Naive B cell (primary cell): ENCODE measurements around the gene CACNA1G. TPM values are rescaled to one million over a fixed set of nuclear protein-coding genes. Genes with fewer than 3 reads are reported as not detected.
A peak's percentile ranks its signal among the peaks of the same experiment; 100 is the strongest.

ENCODE experiments used
- ATAC-seq, 2 donors: fragments of 150-1000 bp; cut with Tn5 transposase; 2 replicates each; pipeline ENCODE4 v1.10.0; 2021; ENCODE audit warnings: low read depth in 2 of 2, mild to moderate bottlenecking in 2 of 2, moderate library complexity in 2 of 2
- DNase-seq: peaks from one replicate; pipeline ENCODE4 v3.0.0; 2022
- H3K27ac Mint-ChIP-seq, 6 donors: one replicate each; pipeline ENCODE4 v1.8.0; 2020 to 2022; ENCODE audit warnings: mild to moderate bottlenecking in 6 of 6, mixed read lengths in 6 of 6, moderate library complexity in 5 of 6, inconsistent platforms in 2 of 6
- H3K27me3 Mint-ChIP-seq, 3 donors: one replicate each; pipeline ENCODE4 v1.8.0; 2021 to 2022; ENCODE audit warnings: mixed read lengths in 3 of 3, mild to moderate bottlenecking in 1 of 3
- H3K36me3 Mint-ChIP-seq, 2 donors: one replicate each; pipeline ENCODE4 v1.8.0; 2020 to 2022; ENCODE audit warnings: mixed read lengths in 2 of 2, inconsistent platforms in 1 of 2, mild to moderate bottlenecking in 1 of 2
- H3K4me1 Mint-ChIP-seq, 3 donors: one replicate each; pipeline ENCODE4 v1.8.0; 2020 to 2022; ENCODE audit warnings: mixed read lengths in 3 of 3, inconsistent platforms in 1 of 3, mild to moderate bottlenecking in 1 of 3, moderate library complexity in 1 of 3
- H3K4me3 Mint-ChIP-seq, 8 donors: one replicate each; pipeline ENCODE4 v1.8.0; 2020 to 2022; ENCODE audit warnings: mild to moderate bottlenecking in 8 of 8, mixed read lengths in 8 of 8, moderate library complexity in 8 of 8, inconsistent platforms in 2 of 8
- H3K9me3 Mint-ChIP-seq, 7 donors: one replicate each; pipeline ENCODE4 v1.8.0; 2020 to 2022; ENCODE audit warnings: mixed read lengths in 7 of 7, mild to moderate bottlenecking in 5 of 7, inconsistent platforms in 2 of 7, moderate library complexity in 1 of 7
- polyA plus RNA-seq, 6 donors: library from polyadenylated mRNA; unstranded; fragments of 300-500 nt; fragmentation: Illumina TruSeq; gene quantifications; one replicate each; pipeline ENCODE4 v1.2.3, GENCODE V29; 2021; ENCODE audit warnings: low read depth in 6 of 6

CACNA1G gene
- polyA plus RNA-seq, 6 donors from 2014 or later: not detected

DNA sequence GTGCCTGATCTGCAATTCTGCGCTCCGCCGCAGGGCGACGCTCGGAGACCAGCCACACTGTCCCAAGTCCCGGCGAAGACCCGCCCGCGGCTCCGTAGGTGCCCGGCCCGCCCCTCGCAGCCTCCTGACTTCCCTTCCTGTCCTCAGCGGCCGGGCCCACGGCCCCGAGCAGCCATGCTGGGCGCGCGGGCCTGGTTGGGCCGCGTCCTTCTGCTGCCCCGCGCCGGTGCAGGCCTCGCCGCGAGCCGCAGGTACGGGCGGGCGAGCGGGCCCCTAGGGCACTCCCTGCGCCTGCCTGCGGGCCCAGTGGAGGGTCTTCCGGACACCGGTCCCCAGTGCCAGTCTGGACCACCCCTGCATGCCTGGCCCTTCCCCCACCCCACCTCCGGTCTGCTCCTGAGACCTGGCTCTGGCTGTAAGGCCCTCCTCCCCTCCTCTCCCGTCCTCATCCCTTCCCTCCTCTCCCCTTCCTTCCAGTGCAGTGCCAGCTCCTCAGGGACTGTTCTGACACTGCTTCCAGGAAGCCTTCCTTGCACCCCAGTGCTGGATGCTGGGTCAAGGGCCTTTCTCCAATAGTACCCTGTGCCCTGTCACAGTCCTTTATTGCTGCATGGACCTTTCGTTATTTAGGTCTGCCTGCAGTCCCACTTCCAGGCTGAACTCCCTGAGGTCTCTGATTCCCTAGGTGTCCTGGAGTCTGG, 13.3 kb upstream of the CACNA1G start, which contains the start of gene SPATA20:
SPATA20 (plus strand) TSS at position 140 of the 701 bp plus-strand sequence; CDS start at position 175, 35 bp downstream.
- peaks cover 0 to 3% of the 10 kb centered on the region in 2 donors for H3K36me3 Mint-ChIP-seq
- H3K27me3 Mint-ChIP-seq: peaks cover 0 to 30% (median 18%) of the 10 kb centered on the region in 3 donors
- DNase-seq (peak; percentile 84), ATAC-seq (peak; percentile 73 to 78)
- peak within 1 kb of the TSS; percentile 67 to 90 (median 84) for H3K4me3 Mint-ChIP-seq
- H3K27ac Mint-ChIP-seq: peak within 1 kb of the TSS in 3 of 6 donors; percentile 24 to 85 (median 78)
- peaks cover 16 to 27% (median 19%) of the 10 kb centered on the region in 3 donors for H3K4me1 Mint-ChIP-seq
- no peaks in the 10 kb centered on the region for H3K9me3 Mint-ChIP-seq

DNA sequence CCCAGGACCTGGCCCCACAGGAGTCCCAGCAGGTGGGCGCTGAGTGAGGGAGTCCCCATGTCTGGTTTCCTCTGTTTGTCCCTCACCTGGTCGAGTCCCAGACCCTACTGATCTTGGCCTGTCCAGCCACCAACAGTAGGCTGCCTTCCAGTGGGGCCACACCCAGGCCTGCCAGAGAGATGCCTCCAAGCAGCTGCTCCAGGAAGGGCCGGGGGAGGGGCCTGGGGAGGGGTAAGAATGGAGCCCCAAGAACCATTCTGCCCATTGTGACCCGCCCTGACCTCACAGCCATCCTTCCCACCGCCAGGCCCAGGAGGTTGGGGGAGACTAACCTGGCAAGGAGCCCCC, 12.8 kb upstream of the CACNA1G start:
- ATAC-seq (no peak), DNase-seq (no peak)
- Mint-ChIP-seq H3K36me3 (peaks cover 0 to 3% of the 10 kb centered on the region in 2 donors), H3K27me3 (peaks cover 0 to 30% (median 18%) of the 10 kb centered on the region in 3 donors), H3K4me3 (peak overlapping the region; percentile 67 to 90 (median 84)), H3K9me3 (no peaks in the 10 kb centered on the region), H3K27ac (peak overlapping the region in 1 of 6 donors; percentile 85), H3K4me1 (peaks cover 11 to 22% (median 19%) of the 10 kb centered on the region in 3 donors)

DNA sequence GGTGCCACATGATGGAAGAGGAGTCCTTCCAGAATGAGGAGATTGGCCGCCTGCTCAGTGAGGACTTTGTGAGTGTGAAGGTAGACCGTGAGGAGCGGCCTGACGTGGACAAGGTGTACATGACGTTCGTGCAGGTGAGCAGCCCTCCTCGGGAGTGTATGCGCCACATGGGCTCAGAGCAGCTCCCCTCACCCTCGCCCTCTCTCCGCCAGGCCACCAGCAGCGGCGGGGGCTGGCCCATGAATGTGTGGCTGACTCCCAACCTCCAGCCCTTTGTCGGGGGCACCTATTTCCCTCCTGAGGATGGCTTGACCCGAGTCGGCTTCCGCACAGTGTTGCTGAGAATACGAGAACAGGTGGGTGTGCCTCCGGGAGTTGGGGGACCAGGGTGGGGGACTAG, 11.7 kb upstream of the CACNA1G start:
- ATAC-seq: no peak
- no peak for DNase-seq
- Mint-ChIP-seq H3K4me3 (peak overlapping the region in 1 of 8 donors; percentile 9), H3K4me1 (peaks cover 11 to 20% (median 19%) of the 10 kb centered on the region in 3 donors), H3K27me3 (peaks cover 0 to 37% (median 17%) of the 10 kb centered on the region in 3 donors), H3K9me3 (no peaks in the 10 kb centered on the region), H3K27ac (no peak overlapping the region), H3K36me3 (peaks cover 0 to 3% of the 10 kb centered on the region in 2 donors)

DNA sequence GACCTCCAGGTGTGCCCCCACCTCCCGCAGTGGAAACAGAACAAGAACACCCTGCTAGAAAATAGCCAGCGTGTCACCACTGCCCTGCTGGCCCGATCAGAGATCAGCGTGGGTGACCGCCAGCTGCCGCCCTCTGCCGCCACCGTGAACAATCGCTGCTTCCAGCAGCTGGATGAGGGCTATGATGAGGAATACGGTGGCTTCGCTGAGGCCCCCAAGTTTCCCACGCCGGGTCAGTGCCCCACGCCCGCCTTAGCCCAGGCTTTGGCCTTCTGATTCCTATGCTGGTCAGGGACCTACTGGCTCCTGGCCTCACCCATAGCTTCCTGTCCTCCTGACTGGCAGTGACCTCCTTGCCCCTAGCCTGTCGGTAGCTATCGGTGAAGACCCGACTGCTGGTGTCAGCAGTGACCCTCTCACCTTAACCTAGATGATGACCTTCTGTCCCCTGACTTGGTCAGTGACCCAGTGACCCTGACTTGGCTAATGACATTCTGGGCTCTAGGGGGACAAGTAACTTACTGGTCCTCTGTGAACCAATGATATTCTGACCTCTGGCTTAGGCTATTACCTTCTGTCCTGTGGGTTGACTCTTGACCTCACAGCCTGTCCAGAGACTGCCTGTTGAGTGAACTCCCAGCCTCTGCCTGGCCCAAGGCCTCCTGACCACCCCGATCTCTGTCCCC, 11.1 kb upstream of the CACNA1G start:
- Mint-ChIP-seq H3K27me3 (peaks cover 0 to 33% (median 12%) of the 10 kb centered on the region in 3 donors), H3K27ac (peak overlapping the region in 1 of 6 donors; percentile 69), H3K4me1 (peaks cover 11 to 19% (median 16%) of the 10 kb centered on the region in 3 donors), H3K4me3 (peak overlapping the region in 1 of 8 donors; percentile 73), H3K9me3 (no peaks in the 10 kb centered on the region), H3K36me3 (no peaks in the 10 kb centered on the region)
- ATAC-seq (no peak), DNase-seq (no peak)

DNA sequence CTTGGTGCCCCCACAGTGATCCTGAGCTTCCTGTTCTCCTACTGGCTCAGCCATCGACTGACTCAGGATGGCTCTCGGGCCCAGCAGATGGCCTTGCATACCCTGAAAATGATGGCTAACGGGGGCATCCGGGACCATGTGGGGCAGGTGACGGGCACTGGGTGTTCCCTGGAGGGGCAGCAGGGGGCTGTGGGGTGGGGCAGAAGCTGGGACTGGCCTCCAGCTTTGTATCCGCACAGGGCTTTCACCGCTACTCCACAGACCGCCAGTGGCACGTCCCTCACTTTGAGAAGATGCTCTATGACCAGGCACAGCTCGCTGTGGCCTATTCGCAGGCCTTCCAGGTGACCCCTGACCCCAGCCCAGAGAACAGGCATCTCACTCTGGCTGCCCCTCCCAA, 10.5 kb upstream of the CACNA1G start:
- peaks cover 4 to 33% (median 7%) of the 10 kb centered on the region in 3 donors for H3K27me3 Mint-ChIP-seq
- ATAC-seq (no peak), DNase-seq (no peak)
- H3K27ac Mint-ChIP-seq: no peak overlapping the region
- no peaks in the 10 kb centered on the region for H3K9me3 Mint-ChIP-seq
- no peaks in the 10 kb centered on the region for H3K36me3 Mint-ChIP-seq
- peaks cover 11 to 19% (median 15%) of the 10 kb centered on the region in 3 donors for H3K4me1 Mint-ChIP-seq
- H3K4me3 Mint-ChIP-seq: peak overlapping the region in 1 of 8 donors; percentile 73

DNA sequence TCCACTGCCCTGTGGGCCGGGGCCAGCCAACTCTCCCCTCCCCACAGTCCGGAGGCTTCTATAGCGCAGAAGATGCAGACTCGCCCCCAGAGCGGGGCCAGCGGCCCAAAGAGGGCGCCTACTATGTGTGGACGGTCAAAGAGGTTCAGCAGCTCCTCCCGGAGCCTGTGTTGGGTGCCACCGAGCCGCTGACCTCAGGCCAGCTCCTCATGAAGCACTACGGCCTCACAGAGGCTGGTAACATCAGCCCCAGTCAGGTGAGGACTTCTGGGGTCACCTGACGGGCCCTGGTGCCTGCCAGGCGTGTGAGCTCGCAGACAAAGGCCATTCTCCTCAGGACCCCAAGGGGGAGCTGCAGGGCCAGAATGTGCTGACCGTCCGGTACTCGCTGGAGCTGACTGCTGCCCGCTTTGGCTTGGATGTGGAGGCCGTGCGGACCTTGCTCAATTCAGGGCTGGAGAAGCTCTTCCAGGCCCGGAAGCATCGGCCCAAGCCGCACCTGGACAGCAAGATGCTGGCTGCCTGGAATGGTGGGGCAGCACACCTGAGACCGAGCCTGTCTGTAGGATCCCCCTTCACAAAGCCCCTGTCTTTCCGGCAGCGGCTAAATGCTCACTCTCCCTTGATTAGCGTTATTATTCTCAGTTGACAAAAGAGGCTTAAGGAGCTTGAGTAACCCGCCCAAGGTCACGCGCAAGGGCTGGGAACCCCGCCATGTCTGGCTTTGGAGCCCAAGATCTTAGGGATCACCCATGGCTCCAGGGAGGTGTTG, 9.7 kb upstream of the CACNA1G start:
- Mint-ChIP-seq H3K27ac (peak overlapping the region in 1 of 6 donors; percentile 84), H3K36me3 (no peaks in the 10 kb centered on the region), H3K4me3 (peak overlapping the region in 1 of 8 donors; percentile 31), H3K9me3 (no peaks in the 10 kb centered on the region), H3K4me1 (peaks cover 11 to 19% (median 13%) of the 10 kb centered on the region in 3 donors), H3K27me3 (peaks cover 4 to 27% (median 6%) of the 10 kb centered on the region in 3 donors)
- ATAC-seq (no peak), DNase-seq (no peak)

DNA sequence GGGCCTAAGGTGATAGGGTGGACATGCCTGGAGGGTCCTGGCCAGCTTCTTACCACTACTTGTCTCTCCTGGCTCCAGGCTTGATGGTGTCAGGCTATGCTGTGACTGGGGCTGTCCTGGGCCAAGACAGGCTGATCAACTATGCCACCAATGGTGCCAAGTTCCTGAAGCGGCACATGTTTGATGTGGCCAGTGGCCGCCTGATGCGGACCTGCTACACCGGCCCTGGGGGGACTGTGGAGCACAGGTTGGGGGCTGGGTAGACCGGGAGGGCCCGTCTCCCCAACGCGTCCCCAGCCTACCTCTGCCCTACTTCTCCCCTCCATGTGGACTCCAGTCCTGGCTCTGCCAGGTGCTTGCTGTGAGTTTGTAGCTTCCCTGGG, 9.1 kb upstream of the CACNA1G start:
- Mint-ChIP-seq H3K4me3 (peak overlapping the region in 1 of 8 donors; percentile 31), H3K27me3 (peaks cover 4 to 23% (median 9%) of the 10 kb centered on the region in 3 donors), H3K36me3 (no peaks in the 10 kb centered on the region), H3K9me3 (no peaks in the 10 kb centered on the region), H3K27ac (peak overlapping the region in 1 of 6 donors; percentile 21), H3K4me1 (peaks cover 7 to 16% (median 9%) of the 10 kb centered on the region in 3 donors)
- DNase-seq: no peak
- no peak for ATAC-seq

DNA sequence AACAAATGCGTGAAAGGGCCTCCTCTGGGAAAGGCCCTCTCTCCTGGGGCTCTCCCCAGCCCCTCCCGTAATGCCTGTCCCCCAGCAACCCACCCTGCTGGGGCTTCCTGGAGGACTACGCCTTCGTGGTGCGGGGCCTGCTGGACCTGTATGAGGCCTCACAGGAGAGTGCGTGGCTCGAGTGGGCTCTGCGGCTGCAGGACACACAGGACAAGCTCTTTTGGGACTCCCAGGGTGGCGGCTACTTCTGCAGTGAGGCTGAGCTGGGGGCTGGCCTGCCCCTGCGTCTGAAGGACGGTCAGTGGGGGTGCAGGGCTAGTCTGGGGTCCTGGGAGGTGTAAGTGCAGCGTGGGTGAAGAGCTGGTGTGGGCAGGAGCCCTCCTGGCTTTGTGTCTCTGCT, 8.6 kb upstream of the CACNA1G start:
- ATAC-seq: no peak
- H3K27ac Mint-ChIP-seq: peak overlapping the region in 1 of 6 donors; percentile 29

DNA sequence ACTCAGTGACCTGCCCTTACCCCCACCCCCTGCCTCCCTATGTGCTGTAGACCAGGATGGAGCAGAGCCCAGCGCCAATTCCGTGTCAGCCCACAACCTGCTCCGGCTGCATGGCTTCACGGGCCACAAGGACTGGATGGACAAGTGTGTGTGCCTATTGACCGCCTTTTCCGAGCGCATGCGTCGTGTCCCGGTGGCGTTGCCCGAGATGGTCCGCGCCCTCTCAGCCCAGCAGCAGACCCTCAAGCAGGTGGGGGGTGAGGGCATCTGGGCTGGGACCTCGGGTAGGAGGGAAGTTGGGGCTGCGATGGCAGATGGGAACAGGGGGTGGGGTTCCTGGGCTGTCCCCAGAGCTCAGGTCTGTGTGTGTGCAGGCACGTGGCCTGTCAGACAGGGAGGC, 6.3 kb upstream of the CACNA1G start:
- ATAC-seq: no peak
- no peak overlapping the region for H3K4me3 Mint-ChIP-seq

More for the DNA sequence above, 8.6 kb upstream of the CACNA1G start:
- Mint-ChIP-seq H3K36me3 (no peaks in the 10 kb centered on the region), H3K4me1 (peaks cover 4 to 12% (median 5%) of the 10 kb centered on the region in 3 donors), H3K4me3 (no peak overlapping the region), H3K9me3 (no peaks in the 10 kb centered on the region), H3K27me3 (peaks cover 4 to 25% (median 13%) of the 10 kb centered on the region in 3 donors)
- no peak for DNase-seq

DNA sequence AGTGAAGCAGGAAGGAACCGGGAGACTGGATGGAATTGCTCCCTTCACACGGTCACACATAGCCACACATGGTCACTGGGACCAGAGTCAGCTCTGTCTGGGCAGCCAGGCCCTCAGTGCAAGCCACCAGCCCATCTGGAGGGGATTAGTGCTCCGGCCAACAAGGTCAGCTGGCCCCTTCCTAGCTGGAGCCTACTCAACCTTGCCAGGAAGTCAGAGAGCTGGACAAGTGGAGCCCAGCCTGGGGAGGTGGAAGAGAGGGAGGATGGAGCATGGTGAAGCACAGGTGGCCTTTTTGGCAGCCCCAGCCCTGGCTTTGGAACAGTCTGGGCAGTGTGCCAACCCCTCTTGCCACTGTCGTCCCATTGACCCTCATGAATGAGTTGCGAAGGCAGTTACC, 3.7 kb upstream of the CACNA1G start:
- H3K4me3 Mint-ChIP-seq: no peak overlapping the region
- peaks cover 10 to 29% (median 20%) of the 10 kb centered on the region in 3 donors for H3K4me1 Mint-ChIP-seq
- DNase-seq: no peak
- H3K27me3 Mint-ChIP-seq: peaks cover 23 to 48% (median 48%) of the 10 kb centered on the region in 3 donors
- H3K9me3 Mint-ChIP-seq: no peaks in the 10 kb centered on the region
- no peak for ATAC-seq
- H3K36me3 Mint-ChIP-seq: no peaks in the 10 kb centered on the region
- no peak overlapping the region for H3K27ac Mint-ChIP-seq

More for the DNA sequence above, 6.3 kb upstream of the CACNA1G start:
- peaks cover 3 to 17% (median 10%) of the 10 kb centered on the region in 3 donors for H3K4me1 Mint-ChIP-seq
- no peak for DNase-seq
- peaks cover 18 to 48% (median 36%) of the 10 kb centered on the region in 3 donors for H3K27me3 Mint-ChIP-seq
- no peaks in the 10 kb centered on the region for H3K9me3 Mint-ChIP-seq
- no peaks in the 10 kb centered on the region for H3K36me3 Mint-ChIP-seq
- H3K27ac Mint-ChIP-seq: no peak overlapping the region

DNA sequence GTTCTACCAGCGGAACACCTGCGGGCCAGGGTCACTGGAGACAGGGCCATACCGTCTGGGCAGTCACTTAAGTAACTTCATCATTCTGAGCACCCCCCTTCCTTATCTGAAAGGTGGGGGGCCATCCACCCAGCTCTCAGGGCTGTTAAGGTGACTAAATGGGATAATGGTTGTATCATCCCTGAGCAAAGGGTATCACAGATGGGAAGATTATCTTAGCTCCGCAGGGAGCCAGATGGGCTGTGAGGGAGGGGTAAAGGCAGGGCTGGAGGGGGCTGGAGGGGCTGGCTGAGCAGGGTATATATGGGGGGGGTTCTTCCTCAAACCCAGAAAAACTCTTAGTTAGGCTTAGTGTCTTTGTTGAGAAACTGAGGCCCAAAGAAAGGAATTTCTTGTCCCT, 2.9 kb upstream of the CACNA1G start:
- DNase-seq (no peak), ATAC-seq (no peak)
- peaks cover 16 to 32% (median 25%) of the 10 kb centered on the region in 3 donors for H3K4me1 Mint-ChIP-seq
- peak overlapping the region in 3 of 8 donors; percentile 5 to 32 (median 29) for H3K4me3 Mint-ChIP-seq
- no peak overlapping the region for H3K27ac Mint-ChIP-seq
- H3K9me3 Mint-ChIP-seq: no peaks in the 10 kb centered on the region
- no peaks in the 10 kb centered on the region for H3K36me3 Mint-ChIP-seq
- H3K27me3 Mint-ChIP-seq: peaks cover 30 to 56% (median 56%) of the 10 kb centered on the region in 3 donors

DNA sequence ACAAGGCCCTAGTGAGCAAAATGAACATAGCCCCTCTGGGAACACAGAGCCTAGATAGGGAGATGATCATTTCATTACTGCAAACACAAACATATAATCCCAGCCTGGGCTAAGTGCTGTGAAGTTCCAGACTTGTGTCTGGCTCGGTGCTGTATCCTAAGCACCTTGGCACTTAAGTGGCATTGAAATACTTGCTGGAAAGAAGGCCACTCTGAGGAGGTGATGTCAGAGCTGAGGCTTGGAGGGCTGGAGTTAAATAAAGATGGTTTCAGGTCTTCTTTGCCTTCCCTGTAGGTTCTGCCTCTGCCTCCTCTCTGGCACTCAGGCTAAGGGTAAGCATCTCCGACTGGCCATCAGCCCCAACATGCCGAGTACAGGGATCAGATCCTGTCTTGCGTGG, 2.4 kb upstream of the CACNA1G start:
- Mint-ChIP-seq H3K4me1 (peaks cover 16 to 32% (median 25%) of the 10 kb centered on the region in 3 donors), H3K9me3 (no peaks in the 10 kb centered on the region), H3K4me3 (peak overlapping the region; percentile 42 to 90 (median 86)), H3K27me3 (peaks cover 31 to 60% (median 59%) of the 10 kb centered on the region in 3 donors), H3K27ac (no peak overlapping the region), H3K36me3 (no peaks in the 10 kb centered on the region)
- ATAC-seq (no peak), DNase-seq (no peak)

DNA sequence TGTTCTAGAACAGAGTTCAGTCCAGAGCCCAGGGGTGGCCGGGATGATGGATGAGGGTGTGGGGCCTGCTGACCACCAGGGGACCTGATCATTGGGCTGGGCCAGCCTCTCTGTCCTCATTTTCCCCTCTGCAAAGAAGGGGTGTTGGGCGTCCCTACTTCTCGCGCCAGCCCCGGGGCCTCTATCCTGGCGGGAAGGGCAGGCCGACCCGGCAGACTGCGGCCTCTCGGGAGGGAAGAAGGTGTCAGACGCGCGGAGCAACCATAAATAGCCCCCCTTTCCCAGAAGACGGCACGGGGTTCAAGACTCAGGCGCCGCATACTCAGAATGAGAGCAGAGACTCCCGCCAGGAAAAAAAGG, 2.0 kb upstream of the CACNA1G start:
- Mint-ChIP-seq H3K27ac (no peak overlapping the region), H3K9me3 (no peaks in the 10 kb centered on the region), H3K27me3 (peaks cover 36 to 64% (median 59%) of the 10 kb centered on the region in 3 donors), H3K36me3 (no peaks in the 10 kb centered on the region), H3K4me3 (peak overlapping the region; percentile 81 to 90 (median 86)), H3K4me1 (peaks cover 16 to 32% (median 25%) of the 10 kb centered on the region in 3 donors)
- ATAC-seq (no peak), DNase-seq (no peak)
